Activated T-cell treated with anti-CD3 and anti-CD28 coated beads, Interleukin-2, amount 50 U/mL, for 72 hours (primary cell): Measurements from ENCODE around the gene WDR47. TPM values are rescaled to one million over a fixed set of nuclear protein-coding genes. Genes with fewer than 3 reads are reported as not detected.

Experiments used
- ATAC-seq, 2 donors: fragments of 150-1000 bp; cut with Tn5 transposase; replicated peaks in 1 of 2; 2 replicates each; pipeline ENCODE4 v1.10.0; 2021; ENCODE audit warnings: moderate library complexity in 2 of 2, mild to moderate bottlenecking in 1 of 2
- DNase-seq, 2 donors: peaks; one replicate each; pipeline ENCODE4 v3.0.0; 2021 to 2022; ENCODE audit warnings: mixed read lengths in 1 of 2
- H3K27ac Mint-ChIP-seq: one replicate; pipeline ENCODE4 v1.8.0; 2022; ENCODE audit warnings: mild to moderate bottlenecking, moderate library complexity, mixed read lengths
- H3K27me3 Mint-ChIP-seq: one replicate; pipeline ENCODE4 v1.8.0; 2022; ENCODE audit warnings: low read depth, mixed read lengths
- H3K36me3 Mint-ChIP-seq, 2 donors: one replicate each; pipeline ENCODE4 v1.8.0; 2022; ENCODE audit warnings: mixed read lengths in 2 of 2, mild to moderate bottlenecking in 1 of 2; ENCODE audit not compliant: insufficient read depth in 2 of 2
- H3K4me1 Mint-ChIP-seq: one replicate; pipeline ENCODE4 v1.8.0; 2022; ENCODE audit warnings: low read depth, mixed read lengths
- H3K4me3 Mint-ChIP-seq, 2 donors: one replicate each; pipeline ENCODE4 v1.8.0; 2022; ENCODE audit warnings: mild to moderate bottlenecking in 2 of 2, mixed read lengths in 2 of 2, moderate library complexity in 2 of 2
- H3K9me3 Mint-ChIP-seq, 2 donors: one replicate each; pipeline ENCODE4 v1.8.0; 2022; ENCODE audit warnings: mixed read lengths in 2 of 2
- total RNA-seq, 2 donors: library from RNA; stranded (reverse); gene quantifications; one replicate each; pipeline ENCODE4 v1.2.3, GENCODE V29; 2022

Gene WDR47
- total RNA-seq, 2 donors from 2014 or later, result 7.5 to 9.5 TPM

GRCh38 chr1:108976658-108977057, 65.2 kb downstream of the WDR47 start:
- Mint-ChIP-seq H3K4me1 (no peaks in the 10 kb centered on the region), H3K27ac (no peak overlapping the region), H3K27me3 (no peaks in the 10 kb centered on the region), H3K4me3 (no peak overlapping the region), H3K9me3 (no peaks in the 10 kb centered on the region), H3K36me3 (no peaks in the 10 kb centered on the region)
- ATAC-seq (no peak), DNase-seq (no peak)

GRCh38 chr1:108972951-108973350, 69.0 kb downstream of the WDR47 start:
- H3K36me3 Mint-ChIP-seq, result no peaks in the 10 kb centered on the region
- H3K27ac Mint-ChIP-seq, result no peak overlapping the region
- no peaks in the 10 kb centered on the region for H3K9me3 Mint-ChIP-seq
- no peaks in the 10 kb centered on the region for H3K4me1 Mint-ChIP-seq
- H3K27me3 Mint-ChIP-seq, result no peaks in the 10 kb centered on the region
- H3K4me3 Mint-ChIP-seq, result no peak overlapping the region
- ATAC-seq (no peak), DNase-seq (no peak)

DNA sequence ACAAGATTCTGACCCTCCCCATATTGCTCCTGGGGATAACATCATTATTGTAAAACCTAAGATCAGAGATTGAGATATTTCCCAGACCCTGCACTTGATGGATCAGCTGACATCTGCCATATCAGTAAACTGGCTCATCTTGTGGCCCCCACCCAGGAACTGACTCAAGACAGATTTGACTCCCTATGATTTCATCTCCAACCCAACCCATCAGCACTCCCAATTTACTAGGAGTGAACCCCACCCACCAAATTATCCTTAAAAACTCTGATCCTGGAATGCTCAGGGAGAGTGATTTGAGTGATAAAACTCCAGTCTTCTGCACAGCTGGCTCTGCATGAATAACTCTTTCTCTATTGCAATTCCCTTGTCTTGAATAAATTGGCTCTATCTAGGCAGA, 72.6 kb downstream of the WDR47 start:
- DNase-seq (no peak), ATAC-seq (no peak)
- Mint-ChIP-seq H3K27ac (no peak overlapping the region), H3K4me1 (peaks cover 2% of the 10 kb centered on the region), H3K4me3 (no peak overlapping the region), H3K27me3 (no peaks in the 10 kb centered on the region), H3K9me3 (no peaks in the 10 kb centered on the region), H3K36me3 (no peaks in the 10 kb centered on the region)

- Mint-ChIP-seq H3K4me3 (peak within 1 kb of the TSS; percentile 87 to 94), H3K36me3 (peaks cover 4% of the 10 kb centered on the region in 2 donors), H3K27me3 (no peaks in the 10 kb centered on the region), H3K4me1 (peaks cover 16% of the 10 kb centered on the region), H3K27ac (peak within 1 kb of the TSS; percentile 93), H3K9me3 (no peaks in the 10 kb centered on the region)
- peak; percentile 93 to 95 for DNase-seq
- ATAC-seq, result peak; percentile 95 to 96
Measured at GRCh38 chr1:108963052-108963686, 78.7 kb downstream of the WDR47 start, which contains the start of gene CLCC1. Gene CLCC1, minus strand, starts transcription at chr1:108963484. Its CDS starts 13,047 bp downstream, at chr1:108950437.

DNA sequence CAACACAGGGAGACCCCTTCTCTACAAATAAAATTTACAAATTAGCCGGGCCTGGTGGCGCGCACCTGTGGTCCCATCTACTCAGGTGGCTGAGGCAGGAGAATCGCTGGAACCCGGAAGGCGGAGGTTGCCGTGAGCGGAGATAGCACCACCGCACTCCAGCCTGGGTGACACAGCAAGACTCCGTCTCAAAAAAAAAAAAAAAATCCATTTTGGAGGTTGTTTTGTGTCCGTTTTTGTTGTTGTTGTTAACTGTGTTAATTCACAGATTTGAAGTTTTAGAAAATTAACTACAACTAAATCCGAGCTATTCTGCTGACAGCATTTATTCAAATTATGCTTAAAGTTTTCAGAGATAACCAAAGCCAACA, 79.2 kb downstream of the WDR47 start:
- peak overlapping the region; percentile 87 to 94 for H3K4me3 Mint-ChIP-seq
- no peaks in the 10 kb centered on the region for H3K27me3 Mint-ChIP-seq
- ATAC-seq (no peak), DNase-seq (peak; percentile 33 to 34)
- peak overlapping the region; percentile 68 for H3K27ac Mint-ChIP-seq
- H3K9me3 Mint-ChIP-seq, result no peaks in the 10 kb centered on the region
- peaks cover 19% of the 10 kb centered on the region for H3K4me1 Mint-ChIP-seq
- H3K36me3 Mint-ChIP-seq, result peaks cover 6% of the 10 kb centered on the region in 2 donors

- DNase-seq, result no peak
- Mint-ChIP-seq H3K9me3 (no peaks in the 10 kb centered on the region), H3K4me3 (peak overlapping the region; percentile 87 to 94), H3K36me3 (peaks cover 6 to 7% of the 10 kb centered on the region in 2 donors), H3K4me1 (peaks cover 27% of the 10 kb centered on the region), H3K27ac (peak overlapping the region; percentile 68), H3K27me3 (no peaks in the 10 kb centered on the region)
- no peak for ATAC-seq
Measured at GRCh38 chr1:108961752-108962486, 80.0 kb downstream of the WDR47 start.

- ATAC-seq (peak in 1 of 2 donors; percentile 17), DNase-seq (no peak)
- Mint-ChIP-seq H3K36me3 (peaks cover 7 to 9% of the 10 kb centered on the region in 2 donors), H3K27ac (no peak overlapping the region), H3K27me3 (no peaks in the 10 kb centered on the region), H3K4me3 (no peak overlapping the region), H3K9me3 (peaks cover 0 to under 1% of the 10 kb centered on the region in 2 donors), H3K4me1 (peaks cover 34% of the 10 kb centered on the region)
Measured at GRCh38 chr1:108961198-108961597, 80.7 kb downstream of the WDR47 start.

- Mint-ChIP-seq H3K9me3 (peaks cover 0 to 2% of the 10 kb centered on the region in 2 donors), H3K27ac (no peak overlapping the region), H3K36me3 (peaks cover 9 to 14% of the 10 kb centered on the region in 2 donors), H3K4me1 (peaks cover 38% of the 10 kb centered on the region), H3K27me3 (no peaks in the 10 kb centered on the region), H3K4me3 (no peak overlapping the region)
- DNase-seq (no peak), ATAC-seq (no peak)
Measured at GRCh38 chr1:108960719-108961118, 81.2 kb downstream of the WDR47 start.

GRCh38 chr1:108957888-108958287, 84.0 kb downstream of the WDR47 start:
- DNase-seq (no peak), ATAC-seq (no peak)
- Mint-ChIP-seq H3K4me1 (peaks cover 28% of the 10 kb centered on the region), H3K4me3 (no peak overlapping the region), H3K9me3 (peaks cover 0 to 2% of the 10 kb centered on the region in 2 donors), H3K36me3 (peaks cover 11 to 21% of the 10 kb centered on the region in 2 donors), H3K27ac (no peak overlapping the region), H3K27me3 (no peaks in the 10 kb centered on the region)

DNA sequence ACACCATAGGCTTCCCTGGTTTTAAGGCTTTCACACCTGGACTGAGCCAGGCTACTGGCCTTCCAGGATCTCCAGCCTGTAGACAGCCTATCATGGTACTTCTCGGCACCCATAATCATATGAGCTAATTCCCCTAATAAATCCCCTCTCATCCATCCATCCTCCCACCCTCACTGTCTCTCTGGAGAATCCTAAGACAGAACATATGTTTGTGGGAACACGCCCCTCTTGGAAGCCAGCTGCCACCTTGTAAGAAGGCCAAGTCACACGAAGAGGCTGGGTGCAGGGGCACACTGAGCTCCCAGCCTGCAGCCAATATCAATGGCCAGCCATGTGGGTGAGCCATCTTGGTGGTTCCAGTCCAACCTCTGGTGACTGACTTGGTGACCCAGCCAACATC, 86.0 kb downstream of the WDR47 start:
- ATAC-seq (no peak), DNase-seq (no peak)
- Mint-ChIP-seq H3K36me3 (peaks cover 8 to 21% of the 10 kb centered on the region in 2 donors), H3K4me1 (peaks cover 22% of the 10 kb centered on the region), H3K4me3 (peak overlapping the region; percentile 39 to 44), H3K27ac (peak overlapping the region; percentile 39), H3K27me3 (no peaks in the 10 kb centered on the region), H3K9me3 (peaks cover 0 to 2% of the 10 kb centered on the region in 2 donors)

DNA sequence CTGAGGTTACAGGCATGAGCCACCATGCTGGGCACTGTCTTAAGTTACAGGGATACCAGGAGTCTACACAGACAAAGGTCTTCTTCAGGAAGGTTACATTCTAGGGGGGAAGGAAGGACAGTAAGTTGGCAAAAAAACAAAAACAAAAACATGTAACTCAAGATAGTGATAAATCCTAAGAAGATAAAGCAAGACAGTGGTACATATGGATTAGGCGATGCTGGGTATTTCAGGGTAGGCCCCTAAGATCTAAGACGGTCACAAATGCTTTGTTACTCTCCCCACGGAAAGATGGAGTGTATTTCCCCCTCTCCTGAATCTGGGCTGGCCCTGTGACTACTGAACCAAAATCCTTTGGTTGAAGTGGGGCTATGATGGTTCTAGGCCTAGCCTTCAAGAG, 86.8 kb downstream of the WDR47 start:
- Mint-ChIP-seq H3K27me3 (no peaks in the 10 kb centered on the region), H3K4me1 (peaks cover 22% of the 10 kb centered on the region), H3K36me3 (peaks cover 7 to 21% of the 10 kb centered on the region in 2 donors), H3K27ac (no peak overlapping the region), H3K4me3 (no peak overlapping the region), H3K9me3 (peaks cover 0 to 2% of the 10 kb centered on the region in 2 donors)
- no peak for DNase-seq
- ATAC-seq, result no peak

DNA sequence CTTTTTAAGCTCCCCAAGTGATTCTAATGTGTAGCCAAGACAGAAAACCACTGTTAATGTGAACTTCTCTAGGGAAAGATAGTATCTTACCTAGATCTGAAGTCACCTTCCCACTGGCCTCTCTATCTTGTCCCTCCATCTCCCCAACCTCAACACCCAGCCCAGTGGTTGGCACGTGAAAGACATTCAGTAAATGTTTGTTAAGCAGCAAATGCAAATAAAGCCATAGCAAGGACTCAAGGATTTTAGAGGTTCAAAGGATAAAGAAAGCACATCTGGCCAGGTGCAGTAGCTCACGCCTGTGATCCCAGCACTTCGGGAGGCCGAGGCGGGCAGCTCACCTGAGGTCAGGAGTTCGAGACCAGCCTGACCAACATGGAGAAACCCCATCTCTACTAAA, 88.5 kb downstream of the WDR47 start:
- Mint-ChIP-seq H3K27ac (no peak overlapping the region), H3K4me3 (no peak overlapping the region), H3K9me3 (peaks cover 0 to 2% of the 10 kb centered on the region in 2 donors), H3K27me3 (no peaks in the 10 kb centered on the region), H3K4me1 (peaks cover 22% of the 10 kb centered on the region), H3K36me3 (peaks cover 6 to 16% of the 10 kb centered on the region in 2 donors)
- ATAC-seq (no peak), DNase-seq (no peak)

- Mint-ChIP-seq H3K9me3 (peaks cover 0 to 2% of the 10 kb centered on the region in 2 donors), H3K36me3 (peaks cover 5 to 14% of the 10 kb centered on the region in 2 donors), H3K4me3 (no peak overlapping the region), H3K27ac (no peak overlapping the region), H3K4me1 (peaks cover 5% of the 10 kb centered on the region), H3K27me3 (no peaks in the 10 kb centered on the region)
- no peak for DNase-seq
- ATAC-seq, result no peak
Measured at GRCh38 chr1:108951242-108951641, 90.7 kb downstream of the WDR47 start.
